Common myeloid progenitor, CD34-positive (primary cell): ENCODE measurements around the gene AKAP12.
"Not testable (repeated sequence)": the region's sequence is repeated elsewhere in the genome, so short reads cannot be mapped to it uniquely, and the experiment has no call there.

Experiments used
- CTCF ChIA-PET: fragments of 350-600 bp; sonication (Branson Sonifier 250); formaldehyde crosslinking; loops from one replicate; lab custom pipeline; 2021; ENCODE audit warnings: antibody characterized with exemption; lab: Charles Lee
- POLR2A ChIA-PET: fragments of 350-600 bp; sonication (Branson Sonifier 250); formaldehyde crosslinking; loops from one replicate; lab custom pipeline; 2021; ENCODE audit warnings: antibody characterized with exemption; lab: Charles Lee
- DNase-seq, 3 donors: peaks; one replicate each; pipeline versions ENCODE4 v3.0.0 to v3.0.0-alpha.2; 2013
- H3K27ac ChIP-seq, 2 experiments: 1 replicate in 1 of 2; 2 replicates in 1 of 2; pipeline ENCODE4 v1.7.0; 2013; ENCODE audit warnings: inconsistent platforms in 2 of 2, low read length in 2 of 2, mild to moderate bottlenecking in 2 of 2, low read depth in 1 of 2, moderate library complexity in 1 of 2; ENCODE audit not compliant: severe bottlenecking in 2 of 2, insufficient read depth in 1 of 2, poor library complexity in 1 of 2
- H3K27me3 ChIP-seq, 5 experiments: replicated peaks in 2 of 5; 1 replicate in 3 of 5; 2 replicates in 2 of 5; pipeline versions ENCODE4 v1.6.1 to v1.7.0; 2013; ENCODE audit warnings: low read length in 4 of 5, mild to moderate bottlenecking in 2 of 5, moderate library complexity in 2 of 5, inconsistent platforms in 1 of 5; ENCODE audit not compliant: insufficient read depth in 5 of 5, control insufficient read depth in 4 of 5
- H3K36me3 ChIP-seq, 4 experiments: 1 replicate in 2 of 4; 2 replicates in 2 of 4; pipeline versions ENCODE4 v1.6.1 to v1.7.0; 2013; ENCODE audit warnings: low read length in 3 of 4, control low read depth in 1 of 4, mild to moderate bottlenecking in 1 of 4; ENCODE audit not compliant: control insufficient read depth in 4 of 4, insufficient read depth in 4 of 4
- H3K4me1 ChIP-seq, 4 experiments: 1 replicate in 3 of 4; 2 replicates in 1 of 4; pipeline versions ENCODE4 v1.6.1 to v1.7.1; 2013; ENCODE audit warnings: low read length in 3 of 4, mild to moderate bottlenecking in 3 of 4, control low read depth in 1 of 4, inconsistent platforms in 1 of 4, moderate library complexity in 1 of 4; ENCODE audit not compliant: control insufficient read depth in 4 of 4, insufficient read depth in 4 of 4; ENCODE audit errors: control extremely low read depth in 1 of 4
- H3K4me3 ChIP-seq, 7 experiments: 1 replicate in 4 of 7; 2 replicates in 3 of 7; pipeline versions ENCODE4 v1.5.1 to v1.7.0; 2013; ENCODE audit warnings: mild to moderate bottlenecking in 7 of 7, low read length in 6 of 7, moderate library complexity in 6 of 7, inconsistent platforms in 2 of 7, low read depth in 2 of 7, control low read depth in 1 of 7; ENCODE audit not compliant: insufficient read depth in 4 of 7, control insufficient read depth in 1 of 7; ENCODE audit errors: extremely low read depth in 1 of 7
- H3K9me3 ChIP-seq, 5 experiments: 1 replicate in 4 of 5; 2 replicates in 1 of 5; pipeline versions ENCODE4 v1.6.1 to v1.7.1; 2013; ENCODE audit warnings: low read length in 4 of 5, mild to moderate bottlenecking in 2 of 5, inconsistent platforms in 1 of 5, low read depth in 1 of 5, moderate library complexity in 1 of 5; ENCODE audit not compliant: control insufficient read depth in 4 of 5, insufficient read depth in 2 of 5; ENCODE audit errors: control extremely low read depth in 1 of 5
- WGBS: methylation state at CpG from one replicate; pipeline ENCODE4 v1.1.5; 2013; ENCODE audit not compliant: insufficient coverage; 5-methylcytosine and 5-hydroxymethylcytosine counted together

Gene AKAP12

GRCh38 chr6:151351146-151351700, 111.5 kb downstream of the AKAP12 start:
- no peaks in the 10 kb centered on the region for H3K36me3 ChIP-seq
- H3K4me1 ChIP-seq, result no peaks in the 10 kb centered on the region
- ChIA-PET CTCF (no interaction called here), POLR2A (no interaction called here)
- H3K27ac ChIP-seq, result no peak overlapping the region
- 96% methylated on average over 16 of the region's 18 CpGs for WGBS
- H3K4me3 ChIP-seq, result no peak overlapping the region
- H3K9me3 ChIP-seq, result no peaks in the 10 kb centered on the region
- H3K27me3 ChIP-seq, result peaks cover 0 to 5% (median 2%) of the 10 kb centered on the region in 5 experiments
- no peak for DNase-seq

- Histone ChIP-seq H3K9me3 (no peaks in the 10 kb centered on the region), H3K27ac (no peak overlapping the region), H3K36me3 (no peaks in the 10 kb centered on the region), H3K27me3 (peaks cover 0 to 5% (median 2%) of the 10 kb centered on the region in 5 experiments), H3K4me1 (no peaks in the 10 kb centered on the region), H3K4me3 (no peak overlapping the region)
- no peak for DNase-seq
- ChIA-PET POLR2A (no interaction called here), CTCF (no interaction called here)
- WGBS, result 94% methylated on average over 7 of the region's 7 CpGs
These were observed 112.0 kb downstream of the AKAP12 start for GRCh38 chr6:151351731-151352130.

GRCh38 chr6:151352410-151353396, 112.9 kb downstream of the AKAP12 start:
- Histone ChIP-seq H3K27ac (no peak overlapping the region), H3K36me3 (no peaks in the 10 kb centered on the region), H3K27me3 (peaks cover 0 to 5% (median 2%) of the 10 kb centered on the region in 5 experiments), H3K9me3 (no peaks in the 10 kb centered on the region), H3K4me3 (no peak overlapping the region), H3K4me1 (peaks cover 0 to 1% (median under 1%) of the 10 kb centered on the region in 4 experiments)
- POLR2A ChIA-PET, result no interaction called here
- WGBS, result 81% methylated on average over 17 of the region's 19 CpGs
- CTCF ChIA-PET, result interaction anchor here (0.8 to 1.0 kb wide), 2 partner anchors 10 to 14 kb away, joined by 3 to 4 read pairs; no protein-coding TSS in a partner anchor
- DNase-seq, result no peak

- ChIA-PET POLR2A (no interaction called here), CTCF (no interaction called here)
- WGBS, result 95% methylated on average over 6 of the region's 10 CpGs
- no peak for DNase-seq
- Histone ChIP-seq H3K9me3 (no peaks in the 10 kb centered on the region), H3K27ac (no peak overlapping the region), H3K27me3 (peaks cover 0 to 5% (median 2%) of the 10 kb centered on the region in 5 experiments), H3K36me3 (no peaks in the 10 kb centered on the region), H3K4me3 (no peak overlapping the region), H3K4me1 (peaks cover 0 to 3% (median 3%) of the 10 kb centered on the region in 4 experiments)
These were observed 114.0 kb downstream of the AKAP12 start for GRCh38 chr6:151353795-151354194.

GRCh38 chr6:151356983-151357382, 117.2 kb downstream of the AKAP12 start:
- H3K9me3 ChIP-seq, H3K4me1 ChIP-seq, POLR2A ChIA-PET, H3K27ac ChIP-seq, H3K27me3 ChIP-seq, DNase-seq, H3K36me3 ChIP-seq, CTCF ChIA-PET, H3K4me3 ChIP-seq: not testable (repeated sequence)
- WGBS, result 98% methylated on average over 4 of the region's 6 CpGs

GRCh38 chr6:151357758-151358436, 118.1 kb downstream of the AKAP12 start:
- Histone ChIP-seq H3K9me3 (no peaks in the 10 kb centered on the region), H3K27me3 (peaks cover 0 to 2% (median 0%) of the 10 kb centered on the region in 5 experiments), H3K36me3 (peaks cover 2 to 12% (median 7%) of the 10 kb centered on the region in 4 experiments), H3K4me1 (peaks cover 0 to 3% (median 3%) of the 10 kb centered on the region in 4 experiments), H3K4me3 (peak overlapping the region in 1 of 7 experiments; percentile 50), H3K27ac (no peak overlapping the region)
- CTCF ChIA-PET, result interaction anchor here (0.7 to 1.5 kb wide), 6 partner anchors 8 to 344 kb away, joined by 3 to 6 read pairs (median 4); no protein-coding TSS in a partner anchor
- POLR2A ChIA-PET, result no interaction called here
- DNase-seq, result peak in 2 of 3 donors; percentile 13 to 46
- WGBS, result 0% methylated on average over 4 of the region's 6 CpGs
